ENCODE measurements around the gene DNAH1.

The DNAH1 gene

DNA sequence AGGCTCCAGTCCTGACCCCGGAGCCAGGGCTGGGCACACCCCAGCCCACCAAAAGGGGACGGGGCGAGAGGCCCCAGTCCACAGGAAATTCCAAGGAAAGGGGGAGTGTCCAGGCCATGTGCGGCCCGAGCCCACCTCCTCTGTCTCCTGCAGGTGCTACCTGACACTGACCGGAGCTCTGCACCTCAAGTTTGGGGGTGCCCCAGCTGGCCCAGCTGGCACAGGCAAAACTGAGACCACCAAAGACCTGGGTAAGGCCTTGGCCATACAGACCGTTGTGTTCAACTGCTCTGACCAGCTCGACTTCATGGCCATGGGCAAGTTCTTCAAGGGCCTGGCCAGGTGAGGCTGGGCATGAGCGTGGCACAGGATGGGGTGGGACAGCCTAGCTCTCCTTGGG is 44.9 kb downstream of the DNAH1 start:
- Histone ChIP-seq H2AFZ (ENCODE audit: low read depth, low read length, severe bottlenecking) (no peak overlapping the region), H3K79me2 (ENCODE audit: insufficient read depth, low read length) (no peaks in the 10 kb centered on the region), H3K4me3 (ENCODE audit: insufficient read depth, low read length, poor library complexity, severe bottlenecking) (no peak overlapping the region), H3K36me3 (ENCODE audit: low read length) (no peaks in the 10 kb centered on the region), H3K4me2 (ENCODE audit: low read depth, low read length, poor library complexity, severe bottlenecking) (no peak overlapping the region), H3K9me2 (replicated peaks; ENCODE audit: insufficient read depth, low read length) (no peaks in the 10 kb centered on the region), H4K20me1 (ENCODE audit: low read depth, low read length) (no peaks in the 10 kb centered on the region), H3K27me3 (ENCODE audit: low read length) (no peaks in the 10 kb centered on the region), H3F3A (ENCODE audit: insufficient read depth) (no peaks in the 10 kb centered on the region), H3K9ac (ENCODE audit: low read length) (no peak overlapping the region), H3K9me3 (ENCODE audit: insufficient read depth, low read length) (no peaks in the 10 kb centered on the region), H3K27ac (ENCODE audit: low read depth, low read length) (no peak overlapping the region)
- TF ChIP-seq, protein P1, sequence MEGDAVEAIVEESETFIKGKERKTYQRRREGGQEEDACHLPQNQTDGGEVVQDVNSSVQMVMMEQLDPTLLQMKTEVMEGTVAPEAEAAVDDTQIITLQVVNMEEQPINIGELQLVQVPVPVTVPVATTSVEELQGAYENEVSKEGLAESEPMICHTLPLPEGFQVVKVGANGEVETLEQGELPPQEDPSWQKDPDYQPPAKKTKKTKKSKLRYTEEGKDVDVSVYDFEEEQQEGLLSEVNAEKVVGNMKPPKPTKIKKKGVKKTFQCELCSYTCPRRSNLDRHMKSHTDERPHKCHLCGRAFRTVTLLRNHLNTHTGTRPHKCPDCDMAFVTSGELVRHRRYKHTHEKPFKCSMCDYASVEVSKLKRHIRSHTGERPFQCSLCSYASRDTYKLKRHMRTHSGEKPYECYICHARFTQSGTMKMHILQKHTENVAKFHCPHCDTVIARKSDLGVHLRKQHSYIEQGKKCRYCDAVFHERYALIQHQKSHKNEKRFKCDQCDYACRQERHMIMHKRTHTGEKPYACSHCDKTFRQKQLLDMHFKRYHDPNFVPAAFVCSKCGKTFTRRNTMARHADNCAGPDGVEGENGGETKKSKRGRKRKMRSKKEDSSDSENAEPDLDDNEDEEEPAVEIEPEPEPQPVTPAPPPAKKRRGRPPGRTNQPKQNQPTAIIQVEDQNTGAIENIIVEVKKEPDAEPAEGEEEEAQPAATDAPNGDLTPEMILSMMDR (IDR thresholded peaks at IDR 0.05; ENCODE audit: insufficient read depth, low read length, poor library complexity, severe bottlenecking) = no peak
- TF ChIP-seq EZH2phosphoT487 (conservative IDR thresholded peaks at IDR 0.05; ENCODE audit: low read length) = no peak

DNA sequence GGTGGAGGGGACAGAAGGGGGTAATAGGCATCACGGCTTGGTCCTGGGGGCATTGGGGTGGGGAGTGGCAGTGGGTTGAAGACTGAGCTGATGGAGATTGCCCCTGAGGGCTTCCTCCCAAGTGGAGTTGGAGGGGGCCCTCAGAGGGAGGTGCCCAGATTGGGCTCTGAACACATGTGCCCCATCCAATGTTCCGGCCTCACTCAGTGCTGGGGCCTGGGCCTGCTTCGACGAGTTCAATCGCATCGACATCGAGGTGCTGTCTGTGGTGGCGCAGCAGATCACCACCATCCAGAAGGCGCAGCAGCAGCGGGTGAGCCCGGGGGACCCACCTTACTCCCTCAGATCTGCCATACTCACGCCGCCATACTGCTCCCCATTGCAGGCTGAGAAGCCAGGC is 45.3 kb downstream of the DNAH1 start:
- Histone ChIP-seq H3K79me2 (ENCODE audit: insufficient read depth, low read length) (no peaks in the 10 kb centered on the region), H2AFZ (ENCODE audit: low read depth, low read length, severe bottlenecking) (no peak overlapping the region), H3K4me2 (ENCODE audit: low read depth, low read length, poor library complexity, severe bottlenecking) (no peak overlapping the region), H3K9me2 (replicated peaks; ENCODE audit: insufficient read depth, low read length) (no peaks in the 10 kb centered on the region), H3K4me3 (ENCODE audit: insufficient read depth, low read length, poor library complexity, severe bottlenecking) (no peak overlapping the region), H3K9ac (ENCODE audit: low read length) (no peak overlapping the region), H3K36me3 (ENCODE audit: low read length) (no peaks in the 10 kb centered on the region), H3K9me3 (ENCODE audit: insufficient read depth, low read length) (no peaks in the 10 kb centered on the region), H3F3A (ENCODE audit: insufficient read depth) (no peaks in the 10 kb centered on the region), H4K20me1 (ENCODE audit: low read depth, low read length) (no peaks in the 10 kb centered on the region), H3K27ac (ENCODE audit: low read depth, low read length) (no peak overlapping the region), H3K27me3 (ENCODE audit: low read length) (no peaks in the 10 kb centered on the region)
- TF ChIP-seq EZH2phosphoT487 (conservative IDR thresholded peaks at IDR 0.05; ENCODE audit: low read length) = no peak
- TF ChIP-seq, protein P1 (IDR thresholded peaks at IDR 0.05; ENCODE audit: insufficient read depth, low read length, poor library complexity, severe bottlenecking) = no peak

DNA sequence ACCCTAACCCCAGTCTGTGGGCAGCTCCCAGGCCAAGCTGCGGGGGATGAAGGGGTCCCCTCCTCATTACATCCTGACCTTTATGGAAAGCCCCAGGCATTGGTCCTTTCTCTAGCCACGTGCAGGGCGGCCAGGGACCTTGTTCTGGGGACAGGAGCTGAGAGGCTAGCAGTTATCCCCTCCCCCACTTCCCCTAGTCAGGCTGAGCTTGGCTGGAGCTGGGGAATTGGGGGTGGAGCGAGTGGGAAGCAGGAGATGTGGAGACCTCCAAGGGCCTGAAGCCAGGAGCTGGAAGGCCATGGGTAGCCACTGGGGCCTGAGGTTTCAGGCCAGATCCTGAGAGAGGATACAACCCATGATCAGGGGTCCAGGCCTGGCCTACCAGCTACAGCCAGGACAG is 45.8 kb downstream of the DNAH1 start:
- Histone ChIP-seq H4K20me1 (ENCODE audit: low read depth, low read length) (no peaks in the 10 kb centered on the region), H3K9ac (ENCODE audit: low read length) (no peak overlapping the region), H3K4me2 (ENCODE audit: low read depth, low read length, poor library complexity, severe bottlenecking) (no peak overlapping the region), H3F3A (ENCODE audit: insufficient read depth) (no peaks in the 10 kb centered on the region), H3K27ac (ENCODE audit: low read depth, low read length) (no peak overlapping the region), H3K79me2 (ENCODE audit: insufficient read depth, low read length) (no peaks in the 10 kb centered on the region), H3K4me3 (ENCODE audit: insufficient read depth, low read length, poor library complexity, severe bottlenecking) (no peak overlapping the region), H3K36me3 (ENCODE audit: low read length) (no peaks in the 10 kb centered on the region), H2AFZ (ENCODE audit: low read depth, low read length, severe bottlenecking) (no peak overlapping the region), H3K9me3 (ENCODE audit: insufficient read depth, low read length) (no peaks in the 10 kb centered on the region), H3K9me2 (replicated peaks; ENCODE audit: insufficient read depth, low read length) (no peaks in the 10 kb centered on the region), H3K27me3 (ENCODE audit: low read length) (no peaks in the 10 kb centered on the region)
- TF ChIP-seq, protein P1 (IDR thresholded peaks at IDR 0.05; ENCODE audit: insufficient read depth, low read length, poor library complexity, severe bottlenecking) = no peak
- no peak for TF ChIP-seq EZH2phosphoT487 (conservative IDR thresholded peaks at IDR 0.05; ENCODE audit: low read length)

All from SU-DHL-6 (cell line).